ENCODE data around the gene LTBP2.

GRCh38 chr14:74474376-74474775 is 137.7 kb downstream of the LTBP2 start:
- TF ChIP-seq ZNF37A (tag by site-specific recombination; IDR thresholded peaks at IDR 0.05) (no peak), CTCF (tag by site-specific recombination; IDR thresholded peaks at IDR 0.05) (no peak), ZNF707 (tag by site-specific recombination; IDR thresholded peaks at IDR 0.05) (no peak), ZSCAN18 (tag by site-specific recombination; IDR thresholded peaks at IDR 0.05) (no peak), ZNF639 (tag by site-specific recombination; IDR thresholded peaks at IDR 0.05) (no peak), ZNF280D (tag by site-specific recombination; IDR thresholded peaks at IDR 0.05) (no peak), ZBTB49 (tag by site-specific recombination; IDR thresholded peaks at IDR 0.05; ENCODE audit: low read depth) (no peak), ZNF561 (tag by site-specific recombination; IDR thresholded peaks at IDR 0.05; ENCODE audit: borderline replicate concordance) (no peak), ZNF184 (tag by site-specific recombination; IDR thresholded peaks at IDR 0.05) (no peak), ZNF274 (IDR thresholded peaks at IDR 0.05; ENCODE audit: low read length) (no peak), ZNF274 (tag by site-specific recombination; IDR thresholded peaks at IDR 0.05; ENCODE audit: borderline replicate concordance) (no peak), YY1 (tag by site-specific recombination; IDR thresholded peaks at IDR 0.05) (no peak)
